Common myeloid progenitor, CD34-positive (primary cell): ENCODE measurements around the gene PSMD6.

ENCODE experiments used
- CTCF ChIA-PET: fragments of 350-600 bp; sonication (Branson Sonifier 250); formaldehyde crosslinking; loops from one replicate; lab custom pipeline; 2021; ENCODE audit warnings: antibody characterized with exemption; lab: Charles Lee
- POLR2A ChIA-PET: fragments of 350-600 bp; sonication (Branson Sonifier 250); formaldehyde crosslinking; loops from one replicate; lab custom pipeline; 2021; ENCODE audit warnings: antibody characterized with exemption; lab: Charles Lee
- DNase-seq, 3 donors: peaks; one replicate each; pipeline versions ENCODE4 v3.0.0 to v3.0.0-alpha.2; 2013
- H3K27ac ChIP-seq, 2 experiments: 1 replicate in 1 of 2; 2 replicates in 1 of 2; pipeline ENCODE4 v1.7.0; 2013; ENCODE audit warnings: inconsistent platforms in 2 of 2, low read length in 2 of 2, mild to moderate bottlenecking in 2 of 2, low read depth in 1 of 2, moderate library complexity in 1 of 2; ENCODE audit not compliant: severe bottlenecking in 2 of 2, insufficient read depth in 1 of 2, poor library complexity in 1 of 2
- H3K27me3 ChIP-seq, 5 experiments: replicated peaks in 2 of 5; 1 replicate in 3 of 5; 2 replicates in 2 of 5; pipeline versions ENCODE4 v1.6.1 to v1.7.0; 2013; ENCODE audit warnings: low read length in 4 of 5, mild to moderate bottlenecking in 2 of 5, moderate library complexity in 2 of 5, inconsistent platforms in 1 of 5; ENCODE audit not compliant: insufficient read depth in 5 of 5, control insufficient read depth in 4 of 5
- H3K36me3 ChIP-seq, 4 experiments: 1 replicate in 2 of 4; 2 replicates in 2 of 4; pipeline versions ENCODE4 v1.6.1 to v1.7.0; 2013; ENCODE audit warnings: low read length in 3 of 4, control low read depth in 1 of 4, mild to moderate bottlenecking in 1 of 4; ENCODE audit not compliant: control insufficient read depth in 4 of 4, insufficient read depth in 4 of 4
- H3K4me1 ChIP-seq, 4 experiments: 1 replicate in 3 of 4; 2 replicates in 1 of 4; pipeline versions ENCODE4 v1.6.1 to v1.7.1; 2013; ENCODE audit warnings: low read length in 3 of 4, mild to moderate bottlenecking in 3 of 4, control low read depth in 1 of 4, inconsistent platforms in 1 of 4, moderate library complexity in 1 of 4; ENCODE audit not compliant: control insufficient read depth in 4 of 4, insufficient read depth in 4 of 4; ENCODE audit errors: control extremely low read depth in 1 of 4
- H3K4me3 ChIP-seq, 7 experiments: 1 replicate in 4 of 7; 2 replicates in 3 of 7; pipeline versions ENCODE4 v1.5.1 to v1.7.0; 2013; ENCODE audit warnings: mild to moderate bottlenecking in 7 of 7, low read length in 6 of 7, moderate library complexity in 6 of 7, inconsistent platforms in 2 of 7, low read depth in 2 of 7, control low read depth in 1 of 7; ENCODE audit not compliant: insufficient read depth in 4 of 7, control insufficient read depth in 1 of 7; ENCODE audit errors: extremely low read depth in 1 of 7
- H3K9me3 ChIP-seq, 5 experiments: 1 replicate in 4 of 5; 2 replicates in 1 of 5; pipeline versions ENCODE4 v1.6.1 to v1.7.1; 2013; ENCODE audit warnings: low read length in 4 of 5, mild to moderate bottlenecking in 2 of 5, inconsistent platforms in 1 of 5, low read depth in 1 of 5, moderate library complexity in 1 of 5; ENCODE audit not compliant: control insufficient read depth in 4 of 5, insufficient read depth in 2 of 5; ENCODE audit errors: control extremely low read depth in 1 of 5
- WGBS: methylation state at CpG from one replicate; pipeline ENCODE4 v1.1.5; 2013; ENCODE audit not compliant: insufficient coverage; 5-methylcytosine and 5-hydroxymethylcytosine counted together

The PSMD6 gene

DNA sequence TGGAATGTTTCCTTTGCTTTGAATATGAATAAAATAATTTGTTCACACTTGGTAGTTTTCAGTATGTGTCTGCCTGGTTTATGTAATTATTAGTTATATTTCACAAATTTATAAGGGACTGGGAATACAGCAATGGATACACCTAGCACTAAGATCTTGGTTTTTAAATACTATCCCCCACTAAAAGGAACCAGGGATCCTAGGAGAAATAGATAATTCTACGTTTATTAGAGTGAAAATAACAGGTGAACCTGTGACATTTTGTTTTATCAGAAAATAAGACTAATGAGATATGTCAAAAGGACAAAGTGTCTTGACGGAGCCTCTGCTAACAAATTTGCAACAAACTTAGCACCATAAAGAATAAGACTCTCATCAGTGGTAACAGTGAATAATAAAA, 3.4 kb downstream of the PSMD6 start:
- no peak overlapping the region for H3K27ac ChIP-seq
- no CpG with 5 or more reads among the region's 2 CpGs for WGBS
- ChIA-PET CTCF (interaction anchor here (1.0 kb wide), 1 partner anchor 16 kb away, joined by 3 read pairs; no protein-coding TSS in a partner anchor), POLR2A (no interaction called here)
- no peaks in the 10 kb centered on the region for H3K9me3 ChIP-seq
- H3K36me3 ChIP-seq, result peaks cover 12 to 47% (median 32%) of the 10 kb centered on the region in 4 experiments
- peaks cover 8 to 20% (median 12%) of the 10 kb centered on the region in 4 experiments for H3K4me1 ChIP-seq
- no peak for DNase-seq
- H3K4me3 ChIP-seq, result no peak overlapping the region
- H3K27me3 ChIP-seq, result no peaks in the 10 kb centered on the region

- Histone ChIP-seq H3K36me3 (peaks cover 16 to 53% (median 38%) of the 10 kb centered on the region in 4 experiments), H3K4me1 (peaks cover 8 to 20% (median 12%) of the 10 kb centered on the region in 4 experiments), H3K27ac (peak overlapping the region in 1 of 2 experiments; percentile 7), H3K9me3 (no peaks in the 10 kb centered on the region), H3K4me3 (no peak overlapping the region), H3K27me3 (no peaks in the 10 kb centered on the region)
- ChIA-PET POLR2A (interaction anchor here (2.3 kb wide), 1 partner anchor 11 kb away, joined by 9 read pairs; no protein-coding TSS in a partner anchor), CTCF (interaction anchor here (1.3 to 1.9 kb wide), 2 partner anchors 9 to 11 kb away, joined by 3 to 9 read pairs; no protein-coding TSS in a partner anchor)
- WGBS, result 100% methylated on average over 2 of the region's 3 CpGs
- DNase-seq, result no peak
Measured at GRCh38 chr3:64019271-64019670, 4.0 kb downstream of the PSMD6 start.

GRCh38 chr3:64016941-64017620, 6.2 kb downstream of the PSMD6 start:
- 100% methylated on average over 1 of the region's 3 CpGs for WGBS
- CTCF ChIA-PET, result interaction anchor here (1.9 kb wide), 1 partner anchor 9 kb away, joined by 9 read pairs; no protein-coding TSS in a partner anchor
- no peak overlapping the region for H3K27ac ChIP-seq
- POLR2A ChIA-PET, result interaction anchor here (2.3 kb wide), 1 partner anchor 9 kb away, joined by 9 read pairs; no protein-coding TSS in a partner anchor
- H3K4me3 ChIP-seq, result no peak overlapping the region
- DNase-seq, result no peak
- peaks cover 16 to 73% (median 54%) of the 10 kb centered on the region in 4 experiments for H3K36me3 ChIP-seq
- H3K27me3 ChIP-seq, result no peaks in the 10 kb centered on the region
- H3K4me1 ChIP-seq, result peaks cover 5 to 7% (median 5%) of the 10 kb centered on the region in 4 experiments
- H3K9me3 ChIP-seq, result no peaks in the 10 kb centered on the region

DNA sequence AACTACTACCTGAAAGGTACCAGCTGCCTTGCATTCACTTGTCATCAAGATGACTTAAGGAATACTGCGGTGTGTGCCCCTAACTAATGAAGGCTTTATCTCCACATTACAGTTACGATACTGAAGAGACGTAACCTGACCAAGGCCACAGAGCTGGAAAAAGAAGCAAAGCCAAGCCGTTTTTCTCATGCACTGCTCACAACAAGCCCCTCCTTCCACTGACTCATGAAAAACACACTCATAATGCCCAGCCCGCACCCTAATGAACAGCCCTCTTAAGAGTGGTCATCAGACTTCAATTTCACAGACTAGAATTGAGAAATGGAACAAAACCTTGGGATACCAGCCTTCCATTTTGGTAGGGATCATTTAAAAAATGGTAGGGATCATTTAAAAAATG, 11.6 kb downstream of the PSMD6 start:
- WGBS, result 89% methylated on average over 5 of the region's 5 CpGs
- Histone ChIP-seq H3K9me3 (no peaks in the 10 kb centered on the region), H3K27ac (peak overlapping the region in 1 of 2 experiments; percentile 29), H3K4me1 (no peaks in the 10 kb centered on the region), H3K36me3 (peaks cover 34 to 89% (median 61%) of the 10 kb centered on the region in 4 experiments), H3K4me3 (no peak overlapping the region), H3K27me3 (no peaks in the 10 kb centered on the region)
- POLR2A ChIA-PET, result interaction anchor here (1.1 to 1.5 kb wide), 2 partner anchors 10 to 14 kb away, joined by 3 read pairs; no protein-coding TSS in a partner anchor
- CTCF ChIA-PET, result interaction anchor here (7.1 kb wide), 1 partner anchor 16 kb away, joined by 66 read pairs; no protein-coding TSS in a partner anchor
- DNase-seq, result peak in 1 of 3 donors; percentile 14

DNA sequence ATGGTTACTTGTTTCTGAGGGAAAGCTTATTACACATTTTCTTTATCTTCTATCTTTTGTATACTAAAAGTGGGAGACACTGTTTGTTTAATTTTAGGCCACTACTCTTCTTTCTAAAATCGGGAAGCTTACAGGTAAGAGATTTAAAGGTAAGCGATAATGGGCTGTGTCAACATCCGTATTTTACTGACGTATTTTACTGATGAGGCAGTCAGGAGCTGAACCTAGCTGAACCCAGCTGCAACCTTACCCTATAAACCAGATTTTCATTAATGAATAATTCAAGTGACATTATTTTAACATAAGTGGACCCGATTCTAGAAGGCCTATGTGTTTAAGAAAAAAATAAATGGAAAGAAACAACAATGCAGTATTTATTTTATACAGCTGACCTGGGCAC, 13.1 kb downstream of the PSMD6 start:
- no peak overlapping the region for H3K4me3 ChIP-seq
- WGBS, result 100% methylated on average over 2 of the region's 5 CpGs
- CTCF ChIA-PET, result interaction anchor here (0.7 to 7.1 kb wide), 6 partner anchors 8 to 42 kb away, joined by 3 to 66 read pairs (median 3); no protein-coding TSS in a partner anchor
- no peaks in the 10 kb centered on the region for H3K9me3 ChIP-seq
- H3K27ac ChIP-seq, result no peak overlapping the region
- peaks cover 38 to 96% (median 68%) of the 10 kb centered on the region in 4 experiments for H3K36me3 ChIP-seq
- no peak for DNase-seq
- POLR2A ChIA-PET, result no interaction called here
- H3K4me1 ChIP-seq, result no peaks in the 10 kb centered on the region
- H3K27me3 ChIP-seq, result no peaks in the 10 kb centered on the region

DNA sequence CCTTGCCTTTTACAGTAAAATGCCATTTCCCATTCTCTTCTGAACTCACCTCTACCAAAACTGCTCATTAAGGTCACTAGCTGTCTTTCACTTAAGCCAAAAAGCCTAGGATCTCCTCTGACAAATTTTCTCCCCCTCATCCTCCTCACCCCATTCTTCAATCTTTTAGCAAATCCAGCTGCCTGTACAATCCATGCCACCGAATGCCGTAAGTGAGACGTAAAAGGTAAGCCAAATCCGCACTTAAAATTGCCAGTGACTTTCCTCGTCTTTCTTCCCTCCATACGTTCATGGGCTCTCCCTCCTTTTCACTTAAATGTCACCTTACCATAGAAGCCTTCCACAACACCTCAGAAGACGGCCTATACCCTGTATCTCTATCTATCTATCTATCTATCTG, 13.8 kb downstream of the PSMD6 start:
- CTCF ChIA-PET, result interaction anchor here (1.1 to 7.1 kb wide), 5 partner anchors 13 to 41 kb away, joined by 3 to 66 read pairs (median 12); partner anchors contain the start of gene PSMD6
- H3K36me3 ChIP-seq, result peaks cover 38 to 96% (median 67%) of the 10 kb centered on the region in 4 experiments
- no peak for DNase-seq
- H3K27me3 ChIP-seq, result no peaks in the 10 kb centered on the region
- POLR2A ChIA-PET, result interaction anchor here (2.2 kb wide), 1 partner anchor 9 kb away, joined by 9 read pairs; no protein-coding TSS in a partner anchor
- no peaks in the 10 kb centered on the region for H3K9me3 ChIP-seq
- 100% methylated on average over 4 of the region's 7 CpGs for WGBS
- no peaks in the 10 kb centered on the region for H3K4me1 ChIP-seq
- no peak overlapping the region for H3K4me3 ChIP-seq
- H3K27ac ChIP-seq, result no peak overlapping the region
